Activated CD8-positive, alpha-beta memory T cell treated with anti-CD3 and anti-CD28 coated beads for 36 hours (primary cell): ENCODE results near the gene TNS3. TPM values are rescaled to one million over a fixed set of nuclear protein-coding genes. Genes with fewer than 3 reads are reported as not detected.

ENCODE experiments used
- CTCF ChIA-PET: fragments of 350-600 bp; sonication (Branson Sonifier 250); formaldehyde crosslinking; loops from one replicate; lab custom pipeline; 2021; ENCODE audit warnings: antibody characterized with exemption; lab: Charles Lee
- POLR2A ChIA-PET: fragments of 350-600 bp; sonication (Branson Sonifier 250); formaldehyde crosslinking; loops from one replicate; lab custom pipeline; 2021; ENCODE audit warnings: antibody characterized with exemption; lab: Charles Lee
- total RNA-seq, 2 experiments: library from RNA; stranded (reverse); gene quantifications; one replicate each; pipeline ENCODE4 v1.2.3, GENCODE V29; 2021

Gene TNS3
- total RNA-seq, 2 experiments from 2014 or later = 1.4 to 2.0 TPM

DNA sequence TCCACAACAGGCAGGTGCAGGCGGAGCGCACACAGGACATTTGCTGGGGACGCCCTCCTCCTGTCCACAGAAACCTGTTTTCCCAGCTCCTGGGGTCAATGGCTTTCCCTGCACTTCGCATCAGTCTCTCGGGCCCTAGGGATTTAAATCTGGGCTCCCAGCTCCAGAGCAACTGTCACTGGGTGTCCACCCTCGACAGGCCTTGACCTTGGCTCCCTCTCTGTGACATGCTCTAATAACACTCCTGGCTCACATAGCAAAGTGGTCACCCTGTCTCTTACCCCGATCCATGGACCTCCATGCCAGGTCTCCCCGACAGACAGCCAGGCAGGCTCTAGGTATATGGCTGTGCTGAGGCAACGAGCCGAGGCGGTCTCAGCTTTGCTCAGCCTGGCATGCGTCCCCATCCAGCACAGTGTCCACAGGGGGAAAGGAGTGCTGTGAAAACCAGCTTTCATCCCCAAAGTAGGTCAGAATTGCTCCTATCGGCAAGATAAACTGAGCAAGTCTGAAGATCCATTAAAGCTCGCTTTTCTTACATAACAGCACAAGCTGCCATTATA, 195.6 kb downstream of the TNS3 start:
- POLR2A ChIA-PET = no interaction called here
- CTCF ChIA-PET = no interaction called here

- CTCF ChIA-PET = no interaction called here
- POLR2A ChIA-PET = no interaction called here
Measured at GRCh38 chr7:47385536-47386125, 196.3 kb downstream of the TNS3 start.

DNA sequence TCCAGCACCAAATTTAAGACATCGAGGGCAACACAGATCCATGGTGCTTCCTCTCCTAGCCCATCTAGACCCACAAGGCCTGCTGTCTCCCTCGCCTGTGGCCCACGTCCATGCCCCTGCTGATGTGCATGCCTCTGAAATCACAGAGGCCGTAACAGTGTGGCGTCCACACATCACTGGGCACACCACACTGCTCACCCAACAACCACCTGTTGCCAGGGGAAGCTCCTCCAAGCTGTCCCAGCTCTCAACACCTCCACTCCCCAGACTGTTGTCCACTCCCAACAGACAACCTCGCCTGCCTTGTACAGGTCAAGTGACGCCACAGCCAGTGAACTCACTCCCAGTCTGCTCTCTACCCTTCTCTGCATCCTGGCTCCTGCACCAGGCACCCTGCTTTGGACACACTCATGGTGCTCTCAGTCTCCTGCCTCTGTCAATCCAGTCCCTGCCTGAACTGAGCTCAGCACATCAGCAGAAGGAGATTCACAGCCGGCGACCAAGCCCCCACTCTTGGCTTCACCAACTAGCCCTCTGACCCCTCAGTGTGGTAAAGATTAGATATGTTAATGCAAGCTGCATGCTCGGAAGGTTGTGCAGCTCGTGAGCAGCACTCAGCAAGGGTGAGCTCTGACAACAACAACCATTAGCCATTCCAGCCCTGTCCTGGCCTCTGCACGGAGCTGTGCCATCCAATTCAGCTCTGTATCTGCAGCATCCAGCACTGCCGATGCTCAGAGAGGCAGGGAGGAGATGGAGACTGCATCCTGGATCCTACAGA, 197.0 kb downstream of the TNS3 start:
- POLR2A ChIA-PET = no interaction called here

GRCh38 chr7:47383696-47384445, 198.0 kb downstream of the TNS3 start:
- ChIA-PET CTCF (no interaction called here), POLR2A (no interaction called here)

More for the DNA sequence above, 197.0 kb downstream of the TNS3 start:
- CTCF ChIA-PET = no interaction called here

GRCh38 chr7:47383072-47383471, 198.8 kb downstream of the TNS3 start:
- POLR2A ChIA-PET = no interaction called here
- CTCF ChIA-PET = no interaction called here

DNA sequence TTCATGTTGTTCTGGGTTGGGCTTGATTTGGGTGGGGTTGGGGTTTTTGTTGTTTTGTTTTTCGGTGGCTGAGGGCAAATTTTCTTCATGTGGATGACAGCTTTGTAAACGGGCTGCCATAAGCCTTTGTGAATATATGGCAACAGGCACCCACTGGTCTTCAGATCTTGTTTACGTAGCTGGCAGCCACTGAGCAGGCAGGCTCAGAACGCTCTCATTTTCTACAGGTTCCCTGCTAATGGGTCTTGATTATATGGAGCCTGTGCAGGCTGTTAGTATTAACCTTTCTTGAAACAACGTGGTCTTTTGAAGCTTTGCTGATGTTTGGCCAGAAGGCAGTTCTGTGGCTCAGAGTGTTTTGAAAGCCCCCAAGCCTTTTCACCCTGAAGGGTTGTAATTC, 199.7 kb downstream of the TNS3 start:
- CTCF ChIA-PET = interaction anchor here (0.6 kb wide), 1 partner anchor 1101 kb away, joined by 6 read pairs; no protein-coding TSS in a partner anchor
- POLR2A ChIA-PET = no interaction called here

GRCh38 chr7:47381134-47381495, 200.8 kb downstream of the TNS3 start:
- POLR2A ChIA-PET = no interaction called here
- CTCF ChIA-PET = no interaction called here

DNA sequence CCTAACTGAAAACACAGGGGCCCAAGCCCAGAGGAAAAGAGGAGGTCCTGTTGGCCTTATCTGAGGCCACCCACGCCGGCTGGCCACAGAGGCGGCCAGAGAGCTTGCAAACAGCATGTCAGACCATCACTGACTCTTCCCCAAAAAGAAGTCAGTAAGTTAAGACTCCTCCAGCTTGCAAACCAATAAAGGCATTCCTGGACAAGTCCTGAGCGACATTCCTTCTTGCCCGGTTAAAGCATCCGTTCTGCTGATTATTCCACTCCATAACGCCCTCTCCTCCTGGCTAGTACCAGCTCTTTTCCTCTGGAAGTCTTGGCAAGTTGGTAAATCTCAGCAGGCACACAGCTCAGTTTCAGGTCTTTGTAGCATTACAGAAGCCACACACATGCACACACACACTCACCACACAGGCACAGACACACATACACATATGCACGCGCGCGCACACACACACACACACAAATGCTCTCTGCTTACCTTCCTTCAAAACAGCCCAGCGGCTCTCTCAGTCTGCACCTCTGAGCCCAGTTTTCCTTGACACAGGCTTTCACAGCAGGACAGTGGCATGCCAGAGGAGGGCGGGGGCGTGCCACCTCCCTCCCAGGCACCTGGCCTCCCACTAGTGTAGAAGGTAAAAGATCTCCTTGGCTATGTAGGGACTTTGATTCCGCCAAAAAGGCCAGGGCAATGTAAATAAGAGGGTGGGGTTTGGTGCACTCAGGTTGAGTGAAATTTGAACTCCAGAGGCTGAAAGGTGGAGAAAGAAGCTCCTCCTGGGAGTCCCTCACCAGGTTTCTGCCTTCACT, 201.4 kb downstream of the TNS3 start:
- ChIA-PET CTCF (no interaction called here), POLR2A (no interaction called here)

DNA sequence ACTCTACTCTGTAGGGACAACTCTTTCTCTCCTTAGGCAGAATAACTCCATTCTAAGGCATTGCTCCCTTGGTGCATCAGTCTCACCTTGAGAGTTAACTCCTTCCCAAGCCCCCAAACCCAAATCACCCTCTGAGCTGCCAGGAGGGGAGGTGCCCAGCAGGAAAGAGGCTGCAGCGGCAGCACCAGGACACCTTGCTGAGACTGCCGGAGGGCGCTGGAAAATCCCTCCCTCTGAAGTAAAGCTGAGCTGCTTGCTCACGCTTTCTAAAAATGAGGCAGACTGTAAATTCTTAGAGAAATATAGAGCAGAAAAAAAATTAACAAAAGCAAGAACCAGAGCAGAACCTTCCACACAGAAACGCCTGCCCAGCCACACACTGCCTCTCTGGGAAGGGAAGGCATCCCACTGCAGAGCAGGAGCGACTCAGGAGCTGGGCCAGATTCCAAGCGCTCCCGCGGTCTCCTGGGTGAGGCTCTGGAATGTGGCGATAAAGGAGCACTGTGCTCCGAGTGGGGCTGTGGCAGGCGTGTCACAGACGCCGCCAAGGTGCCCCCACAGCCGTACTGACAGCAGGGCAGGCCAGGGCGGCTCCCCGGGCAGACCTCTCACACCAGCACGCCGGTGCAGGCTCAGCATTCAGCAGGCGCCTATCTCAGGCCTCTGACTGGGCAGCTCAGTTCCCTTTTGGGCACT, 202.1 kb downstream of the TNS3 start:
- POLR2A ChIA-PET = no interaction called here
- CTCF ChIA-PET = no interaction called here

DNA sequence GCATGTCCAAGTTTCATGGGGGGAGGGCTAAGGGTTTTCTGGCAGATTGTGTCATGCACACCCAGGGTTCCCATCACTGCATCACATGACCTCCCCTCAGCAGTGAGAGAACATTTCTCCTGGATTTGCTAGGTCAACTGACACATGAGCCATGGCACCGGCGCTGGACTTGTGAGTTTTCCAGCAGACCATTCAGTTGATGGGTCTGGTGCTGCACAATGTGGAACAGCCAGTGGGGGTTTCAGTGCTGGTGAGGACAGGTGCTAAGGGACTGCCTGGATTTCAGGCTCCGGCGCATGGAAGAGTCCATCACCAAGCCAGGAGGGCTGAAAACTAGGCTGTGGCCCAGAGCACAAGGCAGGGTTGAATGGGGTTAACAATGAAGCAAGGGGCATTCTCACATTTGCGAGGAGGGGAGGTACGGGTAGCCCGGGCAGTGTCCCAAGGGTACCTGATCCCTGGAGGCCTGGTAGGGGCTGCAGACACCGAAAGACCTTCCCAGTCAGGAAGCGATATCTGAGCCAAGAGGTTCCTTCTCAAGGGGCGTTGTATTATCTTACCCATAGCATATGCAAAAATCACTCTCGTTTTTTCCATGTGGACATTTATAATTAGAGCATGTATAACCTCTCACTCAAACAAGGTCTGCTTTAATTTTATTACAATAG, 203.0 kb downstream of the TNS3 start:
- ChIA-PET POLR2A (no interaction called here), CTCF (no interaction called here)

DNA sequence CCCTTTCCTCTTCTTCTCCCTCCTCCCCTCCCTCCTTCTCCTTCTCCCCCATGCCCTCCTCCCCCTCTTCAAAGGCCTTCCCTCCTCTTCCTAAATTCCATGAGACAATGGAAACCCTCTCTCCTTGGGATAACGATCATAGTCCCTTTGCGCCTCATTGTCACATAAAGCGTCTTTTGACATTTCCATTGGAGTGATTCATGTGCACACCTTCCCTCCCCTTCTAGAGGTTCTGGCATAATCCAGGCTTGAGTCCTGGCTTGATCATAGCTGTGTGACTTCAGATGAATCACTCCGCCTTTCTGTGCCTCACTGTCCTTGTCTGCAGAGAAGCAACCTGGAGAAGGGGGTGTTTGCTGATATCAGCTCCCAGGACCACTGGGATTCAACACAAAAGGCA, 204.2 kb downstream of the TNS3 start:
- ChIA-PET CTCF (no interaction called here), POLR2A (no interaction called here)

- POLR2A ChIA-PET = no interaction called here
- CTCF ChIA-PET = no interaction called here
Measured at GRCh38 chr7:47376991-47377616, 204.8 kb downstream of the TNS3 start.

DNA sequence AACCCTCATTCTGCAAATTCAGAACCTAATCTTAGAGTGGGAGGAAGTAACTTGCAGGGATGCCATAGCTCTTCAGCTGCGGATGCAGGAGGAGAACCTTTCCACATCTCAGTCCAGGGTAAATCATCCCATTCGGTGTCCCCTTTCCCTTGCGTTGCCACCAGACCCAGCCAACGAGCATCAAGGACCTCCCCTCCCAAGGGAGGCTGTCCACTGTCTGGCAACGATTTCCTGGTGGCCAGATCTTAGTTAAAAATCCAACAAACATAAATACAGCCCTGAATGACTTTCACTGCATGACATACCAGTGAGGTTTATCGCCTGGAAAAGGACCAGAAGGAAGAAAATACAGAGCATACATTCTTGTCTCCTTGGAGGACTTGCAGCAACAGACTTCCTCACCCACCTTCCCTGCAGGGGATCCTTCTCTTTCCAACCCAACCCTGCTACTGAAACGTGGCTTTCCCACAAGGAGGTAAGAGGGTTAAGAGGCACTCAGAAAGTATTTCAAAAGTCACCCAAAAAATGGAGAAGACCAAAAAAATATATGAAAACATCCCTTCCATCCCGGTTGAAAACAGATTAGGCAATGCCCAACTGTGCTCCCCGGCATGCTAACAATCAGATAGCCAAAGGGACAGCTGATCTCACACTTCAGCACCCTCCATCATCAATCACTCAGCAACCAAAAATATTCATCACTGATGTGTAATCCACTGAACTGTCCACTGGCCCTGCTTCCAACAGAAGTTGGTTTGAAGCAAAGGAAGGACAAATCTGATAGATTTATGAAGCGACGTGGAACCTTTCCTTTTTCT, 206.6 kb downstream of the TNS3 start:
- POLR2A ChIA-PET = no interaction called here
- CTCF ChIA-PET = no interaction called here

DNA sequence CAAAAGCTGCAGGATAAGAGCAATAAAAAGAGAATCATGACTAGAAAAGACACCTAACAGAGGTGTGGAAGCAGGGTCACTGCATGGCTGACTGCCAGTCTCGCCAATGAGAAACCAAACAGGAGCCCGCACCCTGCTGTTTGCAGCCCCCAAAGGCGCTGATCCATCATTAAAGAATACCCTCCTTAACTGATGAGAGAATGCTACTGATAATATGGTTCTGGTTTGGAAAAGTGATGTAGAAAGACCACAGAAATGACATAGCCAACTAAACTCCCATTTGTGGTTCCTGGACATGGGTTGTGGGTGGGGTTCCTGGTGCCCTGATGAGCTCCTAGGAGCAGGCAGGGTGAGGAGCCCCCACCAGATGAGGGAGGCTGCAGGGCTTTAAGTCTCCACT, 207.4 kb downstream of the TNS3 start:
- POLR2A ChIA-PET = no interaction called here

GRCh38 chr7:47373871-47374451, 207.9 kb downstream of the TNS3 start:
- ChIA-PET CTCF (no interaction called here), POLR2A (no interaction called here)

More for the DNA sequence above, 207.4 kb downstream of the TNS3 start:
- CTCF ChIA-PET = no interaction called here

DNA sequence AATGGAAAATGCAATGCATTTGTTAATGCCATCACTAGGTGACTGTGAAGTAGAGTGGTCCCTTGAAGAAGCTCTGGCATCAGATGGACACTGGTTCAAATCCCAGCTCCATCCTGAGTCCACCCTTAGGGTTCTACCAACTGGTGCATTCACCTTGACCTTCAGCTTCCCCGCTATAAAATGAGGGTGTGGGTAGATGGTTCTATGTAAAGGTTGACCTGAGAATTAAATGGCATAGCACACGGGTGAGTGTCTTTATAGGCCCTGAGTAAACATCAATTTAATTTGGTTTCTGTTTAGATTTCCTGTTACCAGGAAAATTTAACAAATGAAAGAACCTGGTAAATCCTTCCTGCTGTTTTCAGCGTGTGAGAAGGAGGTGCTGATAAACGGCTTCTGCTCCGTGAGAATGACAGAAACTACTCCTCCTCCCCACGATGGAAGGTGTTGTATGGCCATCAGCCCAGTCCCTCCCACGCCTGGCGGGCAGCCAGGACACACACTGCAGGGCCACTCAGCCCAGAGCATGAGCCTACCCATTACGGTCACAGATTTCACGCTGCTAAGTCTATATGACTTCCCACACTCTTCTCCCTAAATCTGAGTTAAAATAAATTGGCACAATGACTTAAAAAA, 210.1 kb downstream of the TNS3 start:
- CTCF ChIA-PET = no interaction called here

More for the DNA sequence above, 210.1 kb downstream of the TNS3 start:
- POLR2A ChIA-PET = no interaction called here
